ENCODE results near the gene DNAI1. TPM values are rescaled to one million over a fixed set of nuclear protein-coding genes. Genes with fewer than 3 reads are reported as not detected.

The DNAI1 gene
- total and polyA plus RNA-seq, 12 donors, result 0.06 to 1.4 (median 0.28) TPM; not detected in 7

DNA sequence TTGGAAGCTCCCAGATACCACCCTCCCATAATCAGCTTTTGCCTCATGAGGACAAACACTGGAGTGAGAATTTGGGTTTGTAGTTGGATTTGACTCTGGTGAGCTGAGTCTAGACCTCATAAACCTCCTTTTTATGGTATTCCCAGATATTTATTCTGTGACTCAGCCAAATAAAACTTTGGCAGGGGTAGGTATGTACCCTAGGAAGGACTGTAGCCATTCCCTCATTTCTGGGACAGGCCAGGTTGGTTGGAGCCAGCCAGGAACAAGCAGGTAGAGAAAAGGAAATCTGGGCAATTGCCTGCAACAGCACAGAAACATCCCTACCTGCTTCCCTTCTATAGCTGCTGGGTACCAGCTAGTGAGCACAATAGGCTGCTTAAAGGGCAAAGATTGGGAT is 44.8 kb downstream of the DNAI1 start:
- Histone ChIP-seq H3K4me1 (replicated peaks in 1 of 2) (no peaks in the 10 kb centered on the region), H3K9me3 (replicated peaks in 1 of 3) (no peaks in the 10 kb centered on the region), H3K27me3 (no peaks in the 10 kb centered on the region), H3K4me3 (no peak overlapping the region), H3K36me3 (replicated peaks in 1 of 2) (no peaks in the 10 kb centered on the region), H3K27ac (no peak overlapping the region)
- DNase-seq, result no peak
- TF ChIP-seq, protein P1, sequence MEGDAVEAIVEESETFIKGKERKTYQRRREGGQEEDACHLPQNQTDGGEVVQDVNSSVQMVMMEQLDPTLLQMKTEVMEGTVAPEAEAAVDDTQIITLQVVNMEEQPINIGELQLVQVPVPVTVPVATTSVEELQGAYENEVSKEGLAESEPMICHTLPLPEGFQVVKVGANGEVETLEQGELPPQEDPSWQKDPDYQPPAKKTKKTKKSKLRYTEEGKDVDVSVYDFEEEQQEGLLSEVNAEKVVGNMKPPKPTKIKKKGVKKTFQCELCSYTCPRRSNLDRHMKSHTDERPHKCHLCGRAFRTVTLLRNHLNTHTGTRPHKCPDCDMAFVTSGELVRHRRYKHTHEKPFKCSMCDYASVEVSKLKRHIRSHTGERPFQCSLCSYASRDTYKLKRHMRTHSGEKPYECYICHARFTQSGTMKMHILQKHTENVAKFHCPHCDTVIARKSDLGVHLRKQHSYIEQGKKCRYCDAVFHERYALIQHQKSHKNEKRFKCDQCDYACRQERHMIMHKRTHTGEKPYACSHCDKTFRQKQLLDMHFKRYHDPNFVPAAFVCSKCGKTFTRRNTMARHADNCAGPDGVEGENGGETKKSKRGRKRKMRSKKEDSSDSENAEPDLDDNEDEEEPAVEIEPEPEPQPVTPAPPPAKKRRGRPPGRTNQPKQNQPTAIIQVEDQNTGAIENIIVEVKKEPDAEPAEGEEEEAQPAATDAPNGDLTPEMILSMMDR (IDR thresholded peaks at IDR 0.05), result no peak
- TF ChIP-seq POLR2A (IDR thresholded peaks at IDR 0.05), result no peak
- intact Hi-C loops (cut with DNase I), result loop anchor here (5.0 kb wide), 2 partner anchors 66 to 101 kb away; no protein-coding TSS in a partner anchor

DNA sequence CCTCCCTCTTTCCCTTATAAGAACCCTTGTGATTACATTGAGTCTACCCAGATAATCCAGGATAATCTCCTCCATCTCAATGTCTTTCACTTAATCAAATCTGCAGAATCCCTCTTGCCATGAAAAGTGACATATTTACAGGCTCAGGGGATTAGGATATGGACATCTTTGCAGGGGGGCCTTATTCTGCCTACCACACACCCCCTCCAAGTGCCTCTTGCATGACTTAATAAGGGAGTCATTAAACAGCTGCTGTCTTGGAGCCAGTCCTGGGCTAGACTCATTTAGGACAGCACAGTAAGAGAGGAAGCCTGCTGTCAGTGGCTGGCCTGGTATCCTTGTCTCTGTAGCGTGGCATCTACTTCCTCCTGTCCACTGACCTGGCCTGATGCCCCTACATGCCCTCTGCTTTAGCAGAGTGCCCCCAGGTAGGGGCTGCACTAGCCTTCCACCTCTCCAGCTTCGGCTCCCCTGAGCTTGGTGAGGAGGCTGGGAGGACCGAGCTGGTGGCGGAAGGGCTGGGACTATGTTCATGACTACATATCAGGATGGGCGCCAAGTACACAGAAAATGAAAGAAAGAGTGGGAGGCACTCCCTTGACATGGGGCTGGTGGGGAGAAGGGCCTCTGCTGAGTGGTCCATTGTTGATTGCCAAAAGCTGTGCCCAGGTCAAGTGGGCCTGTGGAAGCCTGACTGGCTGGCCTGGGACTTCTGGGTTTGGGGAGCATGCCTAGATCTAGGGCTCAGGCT is 46.9 kb downstream of the DNAI1 start:
- 85 to 93% (median 90%) methylated on average over 3 to 5 of the region's 5 CpGs for WGBS, 4 donors

DNA sequence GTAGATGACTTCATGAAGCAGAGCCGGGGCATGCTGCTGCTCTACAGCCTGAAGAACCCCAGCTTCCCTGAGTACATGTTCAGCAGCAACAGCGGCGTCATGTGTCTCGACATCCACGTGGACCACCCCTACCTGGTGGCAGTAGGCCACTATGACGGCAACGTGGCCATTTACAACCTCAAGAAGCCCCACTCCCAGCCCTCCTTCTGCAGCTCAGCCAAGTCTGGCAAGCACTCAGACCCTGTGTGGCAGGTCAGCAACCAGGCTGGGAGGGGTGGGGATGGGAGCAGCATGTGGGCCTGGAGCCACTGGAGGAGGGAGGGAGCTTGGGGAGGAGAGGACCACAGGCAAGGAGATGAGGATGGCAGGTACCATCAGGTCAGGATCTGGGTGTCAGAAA is 48.0 kb downstream of the DNAI1 start:
- intact Hi-C loops (cut with DNase I), result no loop called here
- Histone ChIP-seq H3K9me3 (replicated peaks in 1 of 3) (no peaks in the 10 kb centered on the region), H3K4me3 (no peak overlapping the region), H3K27ac (no peak overlapping the region), H3K4me1 (replicated peaks in 1 of 2) (no peaks in the 10 kb centered on the region), H3K27me3 (no peaks in the 10 kb centered on the region), H3K36me3 (replicated peaks in 1 of 2) (no peaks in the 10 kb centered on the region)
- DNase-seq, result peak in 1 of 7 donors; percentile 35
- TF ChIP-seq, protein P1 (IDR thresholded peaks at IDR 0.05), result no peak
- no peak for TF ChIP-seq POLR2A (IDR thresholded peaks at IDR 0.05)
- WGBS, 4 donors, result 91 to 100% (median 94%) methylated on average over 4 to 7 of the region's 7 CpGs

More for the DNA sequence above, 46.9 kb downstream of the DNAI1 start:
- Histone ChIP-seq H3K27ac (no peak overlapping the region), H3K27me3 (no peaks in the 10 kb centered on the region), H3K36me3 (replicated peaks in 1 of 2) (no peaks in the 10 kb centered on the region), H3K4me3 (no peak overlapping the region), H3K9me3 (replicated peaks in 1 of 3) (no peaks in the 10 kb centered on the region), H3K4me1 (replicated peaks in 1 of 2) (no peaks in the 10 kb centered on the region)
- intact Hi-C loops (cut with DNase I), result no loop called here
- TF ChIP-seq POLR2A (IDR thresholded peaks at IDR 0.05), result no peak
- TF ChIP-seq, protein P1 (IDR thresholded peaks at IDR 0.05), result no peak
- DNase-seq, result peak in 1 of 7 donors; percentile 21

DNA sequence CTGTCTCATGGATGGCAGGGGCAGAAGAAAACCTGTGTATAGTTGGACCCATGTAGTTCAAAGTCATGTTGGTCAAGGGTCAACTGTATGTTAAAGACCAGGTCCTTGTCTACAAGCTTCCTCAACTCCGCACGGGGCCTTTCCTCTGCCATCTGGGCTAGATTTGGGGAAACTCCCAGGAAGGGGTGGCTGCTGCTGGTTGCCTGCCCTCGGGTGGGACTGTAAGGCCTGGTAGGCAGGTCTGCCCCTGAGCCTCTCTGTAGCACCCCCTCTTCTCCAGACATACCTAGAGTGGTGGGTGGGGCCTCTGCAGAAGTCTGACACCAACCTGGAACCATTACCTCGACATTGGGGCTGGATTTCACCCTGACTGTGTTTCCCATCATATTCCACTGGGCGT is 49.0 kb downstream of the DNAI1 start:
- H3K27me3 ChIP-seq, result no peaks in the 10 kb centered on the region
- no peak overlapping the region for H3K4me3 ChIP-seq
- intact Hi-C loops (cut with DNase I), result no loop called here
- TF ChIP-seq, protein P1 (IDR thresholded peaks at IDR 0.05), result no peak
- TF ChIP-seq POLR2A (IDR thresholded peaks at IDR 0.05), result no peak
- H3K36me3 ChIP-seq (replicated peaks in 1 of 2), result no peaks in the 10 kb centered on the region
- WGBS, 4 donors, result 86 to 90% (median 88%) methylated on average over 4 to 5 of the region's 5 CpGs
- DNase-seq, result peak in 1 of 7 donors; percentile 18
- no peaks in the 10 kb centered on the region for H3K4me1 ChIP-seq (replicated peaks in 1 of 2)
- H3K9me3 ChIP-seq (replicated peaks in 1 of 3), result no peaks in the 10 kb centered on the region
- H3K27ac ChIP-seq, result no peak overlapping the region
